Neural cell (in vitro differentiated cells): ENCODE measurements around the gene PIP4K2A. TPM values are rescaled to one million over a fixed set of nuclear protein-coding genes. Genes with fewer than 3 reads are reported as not detected.

ENCODE experiments used
- H2AFZ ChIP-seq: fragments of 200-600, 300-800 bp; sonication (generic), shearing (Covaris generic); 2 replicates; pipeline ENCODE4 v1.6.0; 2014; ENCODE audit warnings: low read depth, mild to moderate bottlenecking, antibody characterized with exemption, low read length, moderate library complexity
- H3F3A ChIP-seq: fragments of 200-600 bp; shearing (Covaris generic); 2 replicates; pipeline ENCODE4 v1.6.1; 2016; ENCODE audit warnings: mild to moderate bottlenecking, moderate library complexity, mixed read lengths, antibody characterized with exemption, low read length; ENCODE audit not compliant: insufficient read depth, poor library complexity, severe bottlenecking
- H3K27ac ChIP-seq: fragments of 200-600, 300-800 bp; sonication (generic), shearing (Covaris generic); 2 replicates; pipeline ENCODE4 v1.5.1; 2014; ENCODE audit warnings: mild to moderate bottlenecking, low read length, moderate library complexity
- H3K27me3 ChIP-seq: fragments of 300-800, 200-600 bp; sonication (generic), shearing (Covaris generic); 2 replicates; pipeline ENCODE4 v1.6.0; 2014; ENCODE audit warnings: mild to moderate bottlenecking, low read depth, low read length, moderate library complexity; ENCODE audit not compliant: insufficient read depth
- H3K36me3 ChIP-seq: fragments of 300-800, 200-600 bp; sonication (generic), shearing (Covaris generic); 2 replicates; pipeline ENCODE4 v1.5.1; 2014; ENCODE audit warnings: mild to moderate bottlenecking, antibody characterized with exemption, low read length, moderate library complexity; ENCODE audit not compliant: insufficient read depth
- H3K4me2 ChIP-seq: fragments of 300-800, 200-600 bp; sonication (generic), shearing (Covaris generic); 2 replicates; pipeline ENCODE4 v1.6.0; 2014; ENCODE audit warnings: mild to moderate bottlenecking, low read length
- H3K4me3 ChIP-seq: fragments of 300-800, 200-600 bp; sonication (generic), shearing (Covaris generic); 2 replicates; pipeline ENCODE4 v1.5.1; 2014; ENCODE audit warnings: mild to moderate bottlenecking, low read length, moderate library complexity
- H3K79me2 ChIP-seq: fragments of 200-600 bp; shearing (Covaris generic); replicated peaks from 2 replicates; pipeline ENCODE4 v1.6.0; 2014; ENCODE audit warnings: mild to moderate bottlenecking, low read length, moderate library complexity; ENCODE audit not compliant: insufficient read depth
- H3K9ac ChIP-seq: fragments of 300-800, 200-600 bp; sonication (generic), shearing (Covaris generic); 2 replicates; pipeline ENCODE4 v1.6.1; 2016; ENCODE audit warnings: mild to moderate bottlenecking, low read length, mixed read lengths
- H3K9me2 ChIP-seq: fragments of 200-600 bp; shearing (Covaris generic); 2 replicates; pipeline ENCODE4 v1.6.1; 2016; ENCODE audit warnings: mild to moderate bottlenecking, low read length, mixed read lengths; ENCODE audit not compliant: insufficient read depth
- H3K9me3 ChIP-seq: fragments of 200-600, 300-800 bp; sonication (generic), shearing (Covaris generic); 2 replicates; pipeline ENCODE4 v1.6.1; 2016; ENCODE audit warnings: mild to moderate bottlenecking, mixed run types, low read length, moderate library complexity, mixed read lengths
- H4K20me1 ChIP-seq: fragments of 200-600 bp; shearing (Covaris generic); 2 replicates; pipeline ENCODE4 v1.6.1; 2016; ENCODE audit warnings: mild to moderate bottlenecking, mixed run types; ENCODE audit not compliant: insufficient read depth
- EP300 ChIP-seq: fragments of 450-650 bp; conservative IDR thresholded peaks from 2 replicates; pipeline ENCODE4 v1.6.1; 2014; ENCODE audit warnings: antibody characterized with exemption, mild to moderate bottlenecking, moderate library complexity; ENCODE audit not compliant: poor library complexity, severe bottlenecking
- EZH2 ChIP-seq: fragments of 200-600, 300-800 bp; shearing (Covaris generic), sonication (generic); IDR thresholded peaks from 2 replicates; pipeline ENCODE4 v1.6.1; 2014; ENCODE audit warnings: antibody characterized with exemption, low read length, borderline replicate concordance, mild to moderate bottlenecking; ENCODE audit not compliant: insufficient read depth, poor library complexity, severe bottlenecking
- MXI1 ChIP-seq: fragments of 450-650 bp; conservative IDR thresholded peaks from 2 replicates; pipeline ENCODE4 v1.6.1; 2014; ENCODE audit warnings: antibody characterized with exemption, mild to moderate bottlenecking; ENCODE audit not compliant: poor library complexity, severe bottlenecking
- POLR2AphosphoS5 ChIP-seq: IDR thresholded peaks from 2 replicates; pipeline ENCODE4 v1.6.1; 2012
- RAD21 ChIP-seq: fragments of 450-650 bp; conservative IDR thresholded peaks from 2 replicates; pipeline ENCODE4 v1.6.1; 2014; ENCODE audit warnings: antibody characterized with exemption, mild to moderate bottlenecking, moderate library complexity
- REST ChIP-seq: IDR thresholded peaks from 2 replicates; pipeline ENCODE4 v1.6.1; 2012; ENCODE audit warnings: borderline replicate concordance
- SMC3 ChIP-seq: fragments of 450-650 bp; conservative IDR thresholded peaks from 2 replicates; pipeline ENCODE4 v1.6.1; 2014; ENCODE audit warnings: antibody characterized with exemption, mild to moderate bottlenecking, moderate library complexity; ENCODE audit not compliant: poor library complexity
- TAF1 ChIP-seq: IDR thresholded peaks from 2 replicates; pipeline ENCODE4 v1.6.1; 2012; ENCODE audit warnings: low read depth
- polyA plus RNA-seq: library from polyadenylated mRNA; depleted of rRNA; stranded (reverse); fragments of >200 nt; gene quantifications from 2 replicates; pipeline ENCODE4 v1.2.3, GENCODE V29; 2014
- TF ChIP-seq, protein P1 (sequence below): fragments of 450-650 bp; IDR thresholded peaks from 2 replicates; pipeline ENCODE4 v1.5.1; 2014; ENCODE audit warnings: antibody characterized with exemption, mild to moderate bottlenecking, moderate library complexity; ENCODE audit not compliant: poor library complexity, severe bottlenecking

Gene PIP4K2A
- polyA plus RNA-seq, 1 donor from 2014 or later: 12.6 TPM

DNA sequence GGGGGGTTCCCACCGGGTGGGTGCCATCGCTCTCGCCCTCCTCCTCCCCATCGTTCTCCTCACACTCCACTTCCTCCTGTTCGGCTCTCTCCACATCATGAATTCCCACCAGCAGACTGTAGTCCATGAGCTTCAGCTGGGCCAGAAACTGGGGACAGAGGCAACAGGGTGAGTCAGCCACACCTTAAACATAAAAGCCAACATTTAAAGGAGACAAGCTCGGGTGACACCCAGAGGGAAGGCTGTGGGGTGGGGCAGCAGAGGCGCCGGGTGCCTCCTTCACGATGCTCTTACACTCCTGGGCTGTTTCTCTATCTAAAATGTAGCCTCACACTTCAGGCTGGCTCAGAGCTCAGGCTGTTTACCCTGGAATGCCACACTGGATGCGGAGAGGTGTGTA lies 172.5 kb downstream of the PIP4K2A start:
- Histone ChIP-seq H3K9me2 (no peaks in the 10 kb centered on the region), H2AFZ (no peak overlapping the region), H3K9ac (no peak overlapping the region), H3K4me3 (no peak overlapping the region), H3K79me2 (no peaks in the 10 kb centered on the region), H3K27me3 (no peaks in the 10 kb centered on the region), H4K20me1 (no peaks in the 10 kb centered on the region), H3K4me2 (no peak overlapping the region), H3K36me3 (peaks cover 7% of the 10 kb centered on the region), H3K27ac (no peak overlapping the region), H3F3A (no peaks in the 10 kb centered on the region), H3K9me3 (no peaks in the 10 kb centered on the region)
- no peak for TF ChIP-seq MXI1

DNA sequence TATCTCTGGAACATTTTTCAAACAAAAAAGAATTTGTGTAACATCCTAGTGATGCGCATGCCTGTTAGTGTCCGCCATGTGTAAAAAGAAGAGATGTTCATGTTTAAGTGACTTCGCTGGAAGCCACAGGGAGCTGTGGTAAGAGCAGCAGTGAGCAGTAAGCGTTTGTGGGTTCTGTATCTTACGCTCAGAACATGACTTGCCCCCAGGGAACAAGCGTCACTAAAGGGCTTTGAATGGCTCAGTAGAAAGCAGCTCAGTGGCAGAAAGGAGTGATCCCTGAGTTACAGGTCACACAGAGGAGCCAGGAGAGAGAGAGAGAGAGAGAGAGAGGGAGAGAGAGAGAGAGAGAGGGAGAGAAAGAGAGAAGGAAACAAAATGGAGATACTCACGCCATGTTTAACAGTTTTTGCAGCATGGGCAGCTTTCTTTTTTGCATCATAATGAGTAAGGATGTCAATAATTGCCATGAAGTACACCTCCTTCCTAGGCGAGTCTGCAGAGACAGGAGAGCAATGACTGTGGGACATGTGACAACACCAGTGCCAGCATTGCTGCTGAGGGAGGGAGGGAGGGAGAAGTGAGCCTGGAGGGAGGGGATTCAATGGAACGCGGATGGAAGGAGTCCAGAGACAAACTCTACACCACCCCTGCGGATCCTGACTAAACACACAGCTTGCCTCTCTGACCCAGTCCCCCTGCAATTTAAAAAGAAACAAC lies 174.6 kb downstream of the PIP4K2A start:
- Histone ChIP-seq H3K9ac (peak overlapping the region; percentile 22), H4K20me1 (no peaks in the 10 kb centered on the region), H3K9me3 (no peaks in the 10 kb centered on the region), H3K9me2 (no peaks in the 10 kb centered on the region), H3K27me3 (no peaks in the 10 kb centered on the region), H3K27ac (peak overlapping the region; percentile 51), H3K79me2 (no peaks in the 10 kb centered on the region), H3K4me3 (peak overlapping the region; percentile 43), H3K4me2 (peak overlapping the region; percentile 5), H2AFZ (no peak overlapping the region), H3F3A (no peaks in the 10 kb centered on the region), H3K36me3 (peaks cover 7% of the 10 kb centered on the region)
- peak; percentile 31 for TF ChIP-seq MXI1
- no peak for TF ChIP-seq RAD21
- peak; percentile 56 for TF ChIP-seq EP300
- TF ChIP-seq, protein P1, sequence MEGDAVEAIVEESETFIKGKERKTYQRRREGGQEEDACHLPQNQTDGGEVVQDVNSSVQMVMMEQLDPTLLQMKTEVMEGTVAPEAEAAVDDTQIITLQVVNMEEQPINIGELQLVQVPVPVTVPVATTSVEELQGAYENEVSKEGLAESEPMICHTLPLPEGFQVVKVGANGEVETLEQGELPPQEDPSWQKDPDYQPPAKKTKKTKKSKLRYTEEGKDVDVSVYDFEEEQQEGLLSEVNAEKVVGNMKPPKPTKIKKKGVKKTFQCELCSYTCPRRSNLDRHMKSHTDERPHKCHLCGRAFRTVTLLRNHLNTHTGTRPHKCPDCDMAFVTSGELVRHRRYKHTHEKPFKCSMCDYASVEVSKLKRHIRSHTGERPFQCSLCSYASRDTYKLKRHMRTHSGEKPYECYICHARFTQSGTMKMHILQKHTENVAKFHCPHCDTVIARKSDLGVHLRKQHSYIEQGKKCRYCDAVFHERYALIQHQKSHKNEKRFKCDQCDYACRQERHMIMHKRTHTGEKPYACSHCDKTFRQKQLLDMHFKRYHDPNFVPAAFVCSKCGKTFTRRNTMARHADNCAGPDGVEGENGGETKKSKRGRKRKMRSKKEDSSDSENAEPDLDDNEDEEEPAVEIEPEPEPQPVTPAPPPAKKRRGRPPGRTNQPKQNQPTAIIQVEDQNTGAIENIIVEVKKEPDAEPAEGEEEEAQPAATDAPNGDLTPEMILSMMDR: no peak
- TF ChIP-seq SMC3: peak; percentile 24
- peak; percentile 71 for TF ChIP-seq POLR2AphosphoS5
- peak; percentile 31 for TF ChIP-seq REST
- TF ChIP-seq TAF1: no peak
- no peak for TF ChIP-seq EZH2
